ENCODE results near the gene BTBD9.

Gene BTBD9

DNA sequence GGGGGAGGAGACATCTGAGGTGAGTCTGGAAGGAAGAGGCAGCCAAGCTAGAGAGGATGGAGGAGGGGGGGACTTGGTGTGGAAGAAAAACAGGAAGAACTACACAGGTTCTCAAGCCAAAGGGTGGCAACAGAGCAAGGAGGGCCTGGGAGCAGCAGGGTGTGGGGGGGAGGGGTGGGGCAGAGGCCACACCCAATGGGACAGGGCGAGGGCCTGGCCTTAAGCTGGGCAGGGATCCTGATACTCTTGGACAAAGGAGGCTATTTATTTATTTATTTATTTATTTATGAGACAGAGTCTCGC is 461.2 kb downstream of the BTBD9 start:
- DNase-seq (ENCODE audit: low read depth in 2 of 2): no peak

DNA sequence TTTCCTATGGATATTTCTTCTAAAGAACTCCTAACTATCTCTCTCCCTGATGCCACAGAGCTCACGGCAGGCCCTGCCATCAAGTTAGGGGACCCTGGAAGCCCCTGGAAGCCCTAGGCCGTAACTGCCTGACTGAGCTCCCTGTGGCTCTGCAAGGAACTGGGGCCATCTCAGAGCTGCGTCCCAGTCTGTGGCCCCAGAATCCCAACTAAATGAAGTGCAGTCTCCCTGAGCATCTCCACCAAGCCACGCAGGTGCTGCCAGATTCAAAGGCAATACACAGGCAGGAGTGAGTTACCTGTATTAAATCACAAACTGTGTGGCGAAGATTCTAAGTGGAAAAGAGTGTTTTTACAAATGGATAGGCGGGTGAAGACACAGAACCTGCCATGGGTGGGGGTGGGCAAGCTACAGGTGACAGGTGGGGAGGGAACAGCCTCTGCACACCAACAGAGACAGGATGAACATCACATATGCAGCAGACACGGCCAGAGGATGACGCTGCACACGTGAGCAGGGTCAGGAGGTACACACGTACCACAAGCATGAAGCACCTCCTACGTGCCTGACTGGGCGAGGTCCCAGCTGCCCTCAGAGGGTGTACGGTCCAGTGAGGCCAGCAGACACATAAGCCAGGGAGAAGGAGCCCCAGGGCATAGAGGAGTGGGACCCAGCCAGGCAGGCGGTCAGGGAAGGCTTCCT is 461.7 kb downstream of the BTBD9 start:
- no peak for DNase-seq (ENCODE audit: low read depth in 2 of 2)

GRCh38 chr6:38176797-38177751 is 462.7 kb downstream of the BTBD9 start:
- DNase-seq (ENCODE audit: low read depth in 2 of 2): no peak

GRCh38 chr6:38175786-38176185 is 463.9 kb downstream of the BTBD9 start:
- DNase-seq (ENCODE audit: low read depth in 2 of 2): no peak

DNA sequence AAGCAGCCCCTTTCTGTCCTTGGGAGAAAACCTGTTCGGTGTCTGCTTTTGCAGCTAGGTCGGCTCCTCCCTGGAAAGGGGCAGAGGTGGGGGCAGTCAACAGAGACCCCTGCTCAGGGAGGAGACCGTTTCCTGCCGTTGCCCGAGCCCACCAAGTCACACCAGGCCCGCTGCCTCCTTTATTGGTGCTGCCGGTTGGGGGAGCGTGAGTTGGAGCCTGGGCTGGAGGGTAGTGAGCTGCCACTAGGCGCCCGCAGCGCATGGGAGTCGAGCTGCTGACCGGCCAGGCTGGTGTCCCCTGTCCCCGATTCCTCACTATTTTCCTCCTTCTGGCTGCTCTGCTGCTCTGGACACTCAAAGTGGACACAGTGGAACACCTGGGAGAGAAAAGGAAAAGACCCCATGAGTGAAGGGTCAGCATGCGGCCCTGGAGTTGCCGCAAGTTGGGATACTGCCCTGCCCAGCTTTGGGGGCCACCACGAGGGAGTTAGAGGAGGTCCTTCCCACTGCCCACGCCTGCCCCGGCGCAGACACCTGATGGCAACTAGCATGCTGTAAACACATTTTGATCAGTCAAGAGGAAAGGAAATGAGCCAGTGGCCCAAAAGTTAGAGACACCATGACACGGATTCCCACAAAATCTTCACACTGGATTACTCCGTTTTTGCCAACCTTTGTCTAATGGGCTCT is 464.8 kb downstream of the BTBD9 start:
- DNase-seq (ENCODE audit: low read depth in 2 of 2): no peak

DNA sequence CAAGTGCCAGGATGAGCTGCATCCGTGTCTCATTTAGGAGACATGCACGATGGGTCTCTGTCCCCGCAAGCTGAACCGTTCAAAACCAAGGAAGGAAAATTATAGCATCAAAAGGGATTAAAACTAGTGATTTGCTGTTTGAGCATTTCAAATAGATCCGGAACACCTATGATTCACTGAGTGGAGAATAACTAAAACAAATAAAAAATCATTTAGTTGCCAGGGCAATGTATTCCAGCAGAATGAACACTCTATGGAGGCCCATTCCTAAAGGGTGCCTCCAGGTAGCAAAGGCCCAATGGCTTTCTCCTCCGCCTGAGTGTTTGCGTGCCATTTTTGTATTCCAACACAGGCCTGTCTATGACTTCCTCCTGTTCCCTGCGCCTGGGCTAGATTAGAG is 465.4 kb downstream of the BTBD9 start:
- no peak for DNase-seq (ENCODE audit: low read depth in 2 of 2)

- DNase-seq (ENCODE audit: low read depth in 2 of 2): no peak
Measured at GRCh38 chr6:38173909-38174308, 465.8 kb downstream of the BTBD9 start.

- no peak for DNase-seq (ENCODE audit: low read depth in 2 of 2)
Measured at GRCh38 chr6:38172739-38173410, 466.9 kb downstream of the BTBD9 start.

DNA sequence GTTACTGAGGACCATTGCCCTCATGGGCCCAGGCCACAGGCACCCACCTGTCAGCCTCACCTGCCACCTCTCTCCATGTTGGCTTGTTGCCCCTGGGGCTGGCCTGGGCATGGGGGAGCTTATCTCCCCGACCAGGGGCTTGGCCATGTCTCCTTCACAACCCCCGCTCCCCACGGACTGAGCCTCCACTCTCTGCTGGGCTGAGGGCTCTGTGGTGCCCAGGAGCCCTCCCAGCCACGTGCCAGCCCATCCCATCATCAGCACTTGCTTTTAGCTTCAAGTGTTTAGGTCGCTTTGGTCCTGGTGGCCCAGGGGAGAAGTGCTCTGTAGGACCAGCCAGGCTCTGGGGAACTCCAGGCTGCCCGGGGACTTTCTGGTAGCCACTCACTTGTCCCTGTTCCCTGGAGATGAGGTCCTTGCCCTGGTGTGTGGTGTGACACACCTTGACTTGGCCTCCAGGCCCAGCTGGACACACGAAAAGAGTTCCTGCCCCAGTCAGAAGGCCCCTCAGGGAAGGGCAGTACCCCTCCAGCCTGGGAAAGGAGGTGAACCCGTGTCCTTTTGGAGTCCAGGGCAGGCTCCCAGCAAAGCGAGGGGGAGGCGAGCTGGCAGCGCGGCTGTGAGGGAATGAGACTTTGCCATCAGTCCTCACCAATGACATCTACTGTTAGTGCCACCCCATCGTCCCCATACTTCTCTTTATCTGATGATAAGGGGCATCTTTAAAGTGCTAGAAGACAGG is 467.6 kb downstream of the BTBD9 start:
- DNase-seq (ENCODE audit: low read depth in 2 of 2): no peak

DNA sequence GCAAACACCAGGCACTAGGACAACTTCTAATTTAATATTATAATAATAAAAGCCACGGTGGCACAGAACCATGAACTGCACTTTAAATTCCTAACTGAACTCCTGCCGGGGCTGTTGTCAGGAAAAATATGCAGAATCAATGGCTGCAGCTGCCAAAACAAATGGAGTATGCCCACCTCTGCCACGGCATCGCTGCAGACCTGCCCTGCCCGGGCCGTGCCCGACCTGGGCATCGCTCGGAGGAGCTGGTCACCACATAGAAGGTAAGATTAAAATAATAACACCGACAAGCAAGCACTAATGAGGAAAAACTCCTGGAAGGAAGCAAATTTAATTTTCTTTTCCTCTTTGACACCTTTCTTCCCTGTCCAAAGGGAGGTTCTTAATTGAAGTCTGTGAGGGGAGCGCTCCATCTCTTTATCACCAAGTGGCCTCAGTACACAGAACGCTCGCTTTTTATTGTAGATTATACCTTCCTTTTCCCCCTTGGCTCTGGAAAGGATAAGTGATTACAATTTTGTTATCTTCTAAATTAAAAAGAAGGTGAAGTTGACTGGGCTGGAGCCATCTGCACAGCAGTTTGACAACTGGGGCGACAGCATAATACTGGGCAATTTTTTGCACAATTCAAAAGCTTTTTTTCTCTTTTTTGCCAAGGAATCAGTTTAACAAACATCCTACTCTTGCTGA is 468.9 kb downstream of the BTBD9 start:
- DNase-seq (ENCODE audit: low read depth in 2 of 2): no peak

GRCh38 chr6:38169977-38170526 is 469.7 kb downstream of the BTBD9 start:
- DNase-seq (ENCODE audit: low read depth in 2 of 2): no peak

DNA sequence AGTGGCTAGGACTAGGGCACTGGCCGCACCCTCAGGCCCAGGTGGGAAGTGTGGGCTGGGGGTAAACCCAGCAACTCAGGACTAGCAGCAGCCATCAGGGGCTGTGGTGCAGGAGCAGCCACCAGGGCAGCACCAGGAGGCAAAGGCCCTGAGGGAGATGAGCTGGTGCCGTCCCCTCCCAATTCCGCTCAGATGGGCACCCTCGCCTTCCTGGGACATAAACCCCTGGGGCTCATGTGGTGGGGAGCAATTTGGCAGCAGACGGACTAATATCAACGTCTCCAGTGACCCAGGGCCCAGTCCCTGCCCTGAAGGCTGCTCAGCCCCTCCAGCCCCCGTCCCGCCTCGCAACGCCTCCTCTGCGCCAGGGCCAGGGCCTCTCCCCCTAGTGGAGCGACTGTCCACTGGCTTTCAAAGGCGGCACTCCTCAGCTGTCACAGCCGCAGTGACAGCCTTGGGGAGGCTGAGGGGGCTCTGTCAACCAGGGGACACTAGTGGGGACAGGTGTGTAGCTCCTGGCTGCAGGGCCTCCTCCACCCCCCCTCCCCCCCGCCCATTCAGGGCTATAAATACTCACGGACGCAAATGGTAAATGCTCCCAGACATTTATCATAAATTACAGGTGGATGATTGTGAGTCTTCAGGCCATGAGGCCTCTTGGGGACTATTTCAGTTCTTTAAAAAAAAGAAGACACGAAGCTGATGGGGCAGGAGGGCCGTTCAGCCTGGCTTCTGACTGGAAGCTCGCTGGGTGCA is 470.3 kb downstream of the BTBD9 start:
- DNase-seq (ENCODE audit: low read depth in 2 of 2): no peak

- no peak for DNase-seq (ENCODE audit: low read depth in 2 of 2)
Measured at GRCh38 chr6:38168699-38169098, 471.0 kb downstream of the BTBD9 start.

- no peak for DNase-seq (ENCODE audit: low read depth in 2 of 2)
Measured at GRCh38 chr6:38168126-38168525, 471.6 kb downstream of the BTBD9 start.

DNA sequence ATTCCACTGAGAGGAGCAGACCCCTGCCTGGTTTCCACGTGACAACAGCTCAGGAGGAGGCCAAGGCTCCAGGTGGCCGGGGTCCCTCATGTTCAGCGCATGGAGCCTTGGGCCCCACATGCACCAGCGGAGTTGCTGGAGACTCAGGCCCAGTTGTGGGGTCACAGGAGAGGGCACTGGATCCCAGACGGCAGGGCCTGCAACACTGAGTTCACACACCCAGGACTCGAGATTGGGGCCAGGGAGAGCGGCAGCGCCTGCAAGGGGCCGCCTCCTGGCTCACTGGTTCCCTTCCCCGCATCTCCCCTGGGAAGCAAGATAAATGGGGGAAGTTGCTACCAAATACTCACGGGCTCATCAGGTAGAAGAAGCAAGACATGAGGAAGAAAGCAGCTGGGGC is 472.1 kb downstream of the BTBD9 start:
- no peak for DNase-seq (ENCODE audit: low read depth in 2 of 2)

DNA sequence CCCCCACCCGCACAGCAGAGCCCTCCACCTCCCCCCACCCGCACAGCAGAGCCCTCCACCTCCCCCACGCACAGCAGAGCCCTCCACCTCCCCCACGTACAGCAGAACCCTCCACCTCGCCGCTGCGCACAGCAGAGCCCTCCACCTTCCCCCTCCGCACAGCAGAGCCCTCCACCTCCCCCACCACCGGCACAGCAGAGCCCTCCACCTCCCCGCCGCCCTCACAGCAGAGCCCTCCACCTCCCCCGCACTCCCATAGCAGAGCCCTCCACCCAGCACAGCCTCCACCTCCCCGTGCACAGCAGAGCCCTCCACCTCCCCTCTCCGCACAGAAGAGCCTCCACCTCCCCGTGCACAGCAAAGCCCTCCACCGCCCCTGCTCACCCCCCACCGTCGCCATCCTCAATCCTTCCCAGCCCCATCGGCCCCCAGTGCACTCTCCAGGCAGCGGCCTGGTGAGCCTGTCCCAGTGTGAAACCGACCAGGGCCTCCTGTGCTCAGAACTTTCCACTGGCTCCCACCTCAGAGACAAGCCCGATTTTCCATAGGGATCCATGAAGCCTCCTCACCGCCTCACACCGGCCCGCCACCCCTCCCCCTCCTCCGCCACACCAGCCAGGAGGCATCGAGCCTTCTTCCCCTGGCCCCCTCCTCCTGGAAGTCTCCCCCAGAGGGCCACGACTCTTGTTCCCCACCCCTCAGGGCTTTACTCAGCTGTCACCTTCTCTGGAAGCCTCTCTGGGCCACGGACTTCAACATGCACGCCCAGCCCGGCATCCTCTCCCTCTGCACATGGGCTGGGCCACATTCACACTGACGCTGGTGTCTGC is 473.1 kb downstream of the BTBD9 start:
- DNase-seq (ENCODE audit: low read depth in 2 of 2): no peak

DNA sequence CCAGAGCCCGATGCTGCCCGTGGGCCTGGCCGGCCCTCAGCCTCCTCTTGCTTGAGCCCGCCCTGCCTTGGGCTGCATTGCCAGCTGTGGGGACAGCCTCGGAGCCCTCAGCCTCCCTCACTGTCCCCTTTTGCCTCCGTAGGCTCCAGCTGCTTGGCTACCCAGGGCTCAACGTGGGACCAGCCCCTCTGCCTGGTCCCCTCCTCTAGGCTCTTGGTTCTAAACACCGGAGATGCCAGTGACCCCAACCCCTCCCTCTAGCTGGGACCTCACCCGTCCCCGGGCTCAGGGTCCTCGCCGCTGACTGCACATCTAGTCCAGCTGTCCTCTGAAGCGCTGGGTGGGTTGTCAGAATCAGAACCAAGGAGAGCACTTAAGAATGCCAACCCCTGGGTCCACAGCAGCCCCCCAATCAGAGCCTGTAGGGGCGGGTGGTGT is 475.0 kb downstream of the BTBD9 start:
- DNase-seq (ENCODE audit: low read depth in 2 of 2): no peak

- DNase-seq (ENCODE audit: low read depth in 2 of 2): no peak
Measured at GRCh38 chr6:38164131-38164481, 475.6 kb downstream of the BTBD9 start.
